Measurements from ENCODE around the gene GPN3. TPM values are rescaled to one million over a fixed set of nuclear protein-coding genes. Genes with fewer than 3 reads are reported as not detected.
"Not testable (repeated sequence)": the region's sequence is repeated elsewhere in the genome, so short reads cannot be mapped to it uniquely, and the experiment has no call there.

Gene GPN3
- total RNA-seq, 1 donor from 2014 or later = 17.5 TPM

DNA sequence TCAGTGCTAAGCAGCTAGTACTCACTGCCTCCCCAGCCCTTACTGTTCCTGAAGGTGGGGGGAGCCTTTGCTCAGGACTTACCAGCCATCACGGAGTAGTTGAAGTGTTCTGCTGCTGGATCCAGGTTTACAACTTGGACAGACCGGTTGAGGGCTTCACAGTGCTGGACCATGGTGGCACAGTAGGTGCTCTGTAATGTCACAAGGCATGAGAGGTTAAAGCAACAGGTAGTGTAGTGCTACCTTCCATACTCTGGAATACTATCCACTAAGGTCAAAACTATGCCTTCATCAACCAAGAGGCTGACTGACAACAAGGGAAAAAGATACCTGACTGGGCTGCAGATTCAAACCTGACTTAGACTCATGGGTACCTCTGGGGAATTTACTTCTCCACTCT, 3.0 kb downstream of the GPN3 start:
- DNase-seq = no peak
- Mint-ChIP-seq H3K9me3 (ENCODE audit: unreplicated experiment) (peaks cover 10% of the 10 kb centered on the region), H3K4me3 (ENCODE audit: unreplicated experiment) (no peak overlapping the region), H3K4me1 (ENCODE audit: low read depth, unreplicated experiment) (peaks cover 10% of the 10 kb centered on the region), H3K27me3 (ENCODE audit: unreplicated experiment) (peaks cover 9% of the 10 kb centered on the region), H3K27ac (ENCODE audit: unreplicated experiment) (no peak overlapping the region), H3K36me3 (ENCODE audit: unreplicated experiment) (no peaks in the 10 kb centered on the region)
- TF ChIP-seq, protein P1, sequence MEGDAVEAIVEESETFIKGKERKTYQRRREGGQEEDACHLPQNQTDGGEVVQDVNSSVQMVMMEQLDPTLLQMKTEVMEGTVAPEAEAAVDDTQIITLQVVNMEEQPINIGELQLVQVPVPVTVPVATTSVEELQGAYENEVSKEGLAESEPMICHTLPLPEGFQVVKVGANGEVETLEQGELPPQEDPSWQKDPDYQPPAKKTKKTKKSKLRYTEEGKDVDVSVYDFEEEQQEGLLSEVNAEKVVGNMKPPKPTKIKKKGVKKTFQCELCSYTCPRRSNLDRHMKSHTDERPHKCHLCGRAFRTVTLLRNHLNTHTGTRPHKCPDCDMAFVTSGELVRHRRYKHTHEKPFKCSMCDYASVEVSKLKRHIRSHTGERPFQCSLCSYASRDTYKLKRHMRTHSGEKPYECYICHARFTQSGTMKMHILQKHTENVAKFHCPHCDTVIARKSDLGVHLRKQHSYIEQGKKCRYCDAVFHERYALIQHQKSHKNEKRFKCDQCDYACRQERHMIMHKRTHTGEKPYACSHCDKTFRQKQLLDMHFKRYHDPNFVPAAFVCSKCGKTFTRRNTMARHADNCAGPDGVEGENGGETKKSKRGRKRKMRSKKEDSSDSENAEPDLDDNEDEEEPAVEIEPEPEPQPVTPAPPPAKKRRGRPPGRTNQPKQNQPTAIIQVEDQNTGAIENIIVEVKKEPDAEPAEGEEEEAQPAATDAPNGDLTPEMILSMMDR (IDR thresholded peaks at IDR 0.05; ENCODE audit: partially characterized antibody, unreplicated experiment) = no peak

DNA sequence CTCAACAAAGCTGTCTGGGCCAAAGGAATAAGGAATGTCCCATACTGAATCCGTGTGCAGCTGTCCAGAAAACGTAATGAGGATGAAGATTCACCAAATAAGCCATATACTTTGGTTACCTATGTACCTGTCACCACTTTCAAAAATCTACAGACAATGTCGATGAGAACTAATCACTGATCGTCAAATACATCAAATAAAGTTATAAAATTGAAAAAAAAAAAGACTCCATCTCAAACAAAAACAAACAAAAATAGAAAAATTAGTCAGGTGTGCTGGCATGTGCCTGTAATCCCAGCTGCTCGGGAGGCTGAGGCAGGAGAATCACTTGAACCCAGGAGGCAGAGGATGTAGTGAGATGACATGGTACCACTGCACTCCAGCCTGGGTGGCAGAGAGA, 6.9 kb downstream of the GPN3 start:
- not testable (repeated sequence) for H3K27ac Mint-ChIP-seq (ENCODE audit: unreplicated experiment); H3K27me3 Mint-ChIP-seq (ENCODE audit: unreplicated experiment); H3K9me3 Mint-ChIP-seq (ENCODE audit: unreplicated experiment); H3K4me1 Mint-ChIP-seq (ENCODE audit: low read depth, unreplicated experiment); H3K4me3 Mint-ChIP-seq (ENCODE audit: unreplicated experiment); DNase-seq; H3K36me3 Mint-ChIP-seq (ENCODE audit: unreplicated experiment)

DNA sequence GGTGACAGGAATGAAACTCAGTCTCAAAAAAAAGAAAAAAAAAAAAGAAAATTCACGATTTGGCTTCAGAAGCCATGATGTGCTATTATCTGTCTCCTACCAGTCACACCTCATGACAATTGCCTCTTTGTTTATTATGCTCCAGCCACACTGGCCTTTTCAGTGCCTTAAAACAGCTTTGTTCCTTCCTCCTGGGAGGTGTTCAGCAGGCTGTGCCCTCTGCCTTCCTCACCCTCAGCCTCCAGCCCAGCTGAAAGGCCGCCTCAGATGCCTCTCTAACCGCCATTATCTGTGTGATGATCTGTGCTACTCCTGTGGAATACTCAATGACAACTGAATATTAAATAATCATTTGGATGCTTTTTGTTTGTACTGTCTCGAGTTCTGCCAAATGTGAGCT, 9.3 kb downstream of the GPN3 start:
- DNase-seq = no peak
- Mint-ChIP-seq H3K4me3 (ENCODE audit: unreplicated experiment) (no peak overlapping the region), H3K36me3 (ENCODE audit: unreplicated experiment) (no peaks in the 10 kb centered on the region), H3K27ac (ENCODE audit: unreplicated experiment) (no peak overlapping the region), H3K9me3 (ENCODE audit: unreplicated experiment) (no peaks in the 10 kb centered on the region), H3K4me1 (ENCODE audit: low read depth, unreplicated experiment) (no peaks in the 10 kb centered on the region), H3K27me3 (ENCODE audit: unreplicated experiment) (peaks cover 2% of the 10 kb centered on the region)
- TF ChIP-seq, protein P1 (IDR thresholded peaks at IDR 0.05; ENCODE audit: partially characterized antibody, unreplicated experiment) = no peak

DNA sequence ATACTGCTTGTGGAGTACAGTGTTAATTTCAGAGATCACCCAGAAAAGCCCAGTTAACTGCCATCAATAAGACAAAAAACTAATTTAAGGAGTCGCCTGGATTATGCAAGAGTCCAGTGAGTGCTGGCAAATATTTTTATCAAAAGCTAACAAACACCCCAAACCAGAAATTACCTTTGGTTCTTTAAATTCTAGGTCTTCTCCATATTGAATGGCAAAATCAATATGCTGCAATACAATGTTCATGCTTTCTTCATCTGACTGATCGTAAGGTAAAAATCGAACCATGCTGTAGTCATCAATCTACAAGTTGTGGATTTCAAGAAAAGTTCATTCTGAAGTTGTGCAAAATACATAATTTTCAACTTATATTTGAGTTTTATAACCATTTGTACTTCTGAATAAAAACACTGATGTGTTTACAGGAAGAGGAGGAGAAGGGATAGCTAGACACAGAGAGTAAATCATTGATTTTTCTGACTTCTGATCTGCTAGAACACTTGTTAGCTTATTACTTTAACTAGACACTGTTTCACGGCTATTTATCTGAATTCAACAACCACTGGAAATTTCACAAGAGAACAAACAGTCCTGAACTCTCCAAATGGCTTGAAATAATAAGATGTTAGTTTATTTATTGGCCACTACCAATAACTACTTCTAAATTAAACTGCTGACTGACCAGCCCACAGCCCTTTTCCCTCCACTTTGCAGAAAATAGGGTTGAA, 14.3 kb downstream of the GPN3 start:
- Mint-ChIP-seq H3K27me3 (ENCODE audit: unreplicated experiment) (peaks cover under 1% of the 10 kb centered on the region), H3K27ac (ENCODE audit: unreplicated experiment) (no peak overlapping the region), H3K4me3 (ENCODE audit: unreplicated experiment) (no peak overlapping the region), H3K9me3 (ENCODE audit: unreplicated experiment) (peaks cover 7% of the 10 kb centered on the region), H3K4me1 (ENCODE audit: low read depth, unreplicated experiment) (peaks cover 3% of the 10 kb centered on the region), H3K36me3 (ENCODE audit: unreplicated experiment) (no peaks in the 10 kb centered on the region)
- no peak for DNase-seq
- TF ChIP-seq, protein P1 (IDR thresholded peaks at IDR 0.05; ENCODE audit: partially characterized antibody, unreplicated experiment) = no peak

DNA sequence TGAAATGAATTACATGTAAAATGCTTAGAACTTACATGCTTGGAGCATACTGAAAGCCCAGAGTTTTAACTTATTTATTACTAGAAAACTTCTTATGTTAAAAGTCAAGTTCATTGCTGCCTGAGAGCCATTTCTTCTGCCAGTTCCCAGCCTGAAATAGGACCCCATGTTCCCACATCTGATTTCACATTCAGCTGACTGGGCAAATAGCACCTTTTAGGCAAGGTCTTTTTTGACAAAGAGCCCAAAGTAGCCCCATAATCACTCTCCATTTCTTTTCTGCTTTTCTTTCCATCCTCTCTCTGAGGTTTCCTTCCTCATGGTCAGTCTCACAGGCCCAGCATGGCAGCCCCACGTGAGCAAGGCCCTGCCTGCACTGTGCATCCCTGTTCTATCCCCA, 16.8 kb downstream of the GPN3 start:
- no peak overlapping the region for H3K27ac Mint-ChIP-seq (ENCODE audit: unreplicated experiment)
- H3K4me1 Mint-ChIP-seq (ENCODE audit: low read depth, unreplicated experiment) = peaks cover 3% of the 10 kb centered on the region
- no peaks in the 10 kb centered on the region for H3K36me3 Mint-ChIP-seq (ENCODE audit: unreplicated experiment)
- no peaks in the 10 kb centered on the region for H3K27me3 Mint-ChIP-seq (ENCODE audit: unreplicated experiment)
- no peak for DNase-seq
- H3K4me3 Mint-ChIP-seq (ENCODE audit: unreplicated experiment) = peak overlapping the region; percentile 38
- TF ChIP-seq, protein P1 (IDR thresholded peaks at IDR 0.05; ENCODE audit: partially characterized antibody, unreplicated experiment) = no peak
- H3K9me3 Mint-ChIP-seq (ENCODE audit: unreplicated experiment) = peaks cover 7% of the 10 kb centered on the region
